Vagina (tissue), 2 donors: ENCODE results near the gene MAB21L4. TPM values are rescaled to one million over a fixed set of nuclear protein-coding genes. Genes with fewer than 3 reads are reported as not detected.

ENCODE experiments used
- DNase-seq, 2 donors: peaks; one replicate each; pipeline ENCODE4 v3.0.0-alpha.2; 2017; ENCODE audit errors: extremely low spot score in 2 of 2
- H3K27ac ChIP-seq: fragments of 200-600 bp; sonication (generic); one replicate; pipeline ENCODE4 v1.5.1; 2019
- H3K27me3 ChIP-seq: fragments of 200-600 bp; sonication (generic); one replicate; pipeline ENCODE4 v1.5.1; 2019
- H3K36me3 ChIP-seq, 2 donors: fragments of 200-600 bp; sonication (generic); one replicate each; pipeline ENCODE4 v1.5.1; 2017 to 2019
- H3K4me1 ChIP-seq: fragments of 200-600 bp; sonication (generic); one replicate; pipeline ENCODE4 v1.5.1; 2019
- H3K4me3 ChIP-seq, 2 donors: fragments of 200-600 bp; sonication (generic); 1 replicate in 1 of 2; 2 replicates in 1 of 2; pipeline ENCODE4 v1.5.1; 2016 to 2019
- H3K9me3 ChIP-seq: fragments of 200-600 bp; sonication (generic); one replicate; pipeline ENCODE4 v1.5.1; 2019
- CTCF ChIP-seq, 3 experiments: fragments of 450-650 bp in 2 of 3; fragments of 200-600 bp in 1 of 3; sonication (generic) in 1 of 3; IDR thresholded peaks; one replicate each; pipeline ENCODE4 v1.5.1; 2017 to 2019; ENCODE audit warnings: antibody characterized with exemption in 3 of 3, mild to moderate bottlenecking in 2 of 3, moderate library complexity in 2 of 3
- POLR2A ChIP-seq, 2 donors: fragments of 450-650 bp; IDR thresholded peaks; one replicate each; pipeline ENCODE4 v1.6.1; 2017; ENCODE audit warnings: antibody characterized with exemption in 2 of 2, mild to moderate bottlenecking in 2 of 2, moderate library complexity in 2 of 2
- POLR2AphosphoS5 ChIP-seq, 2 donors: sonication (generic); formaldehyde crosslinking; IDR thresholded peaks; one replicate each; pipeline ENCODE4 v1.9.0; 2017; ENCODE audit warnings: antibody characterized with exemption in 2 of 2, mild to moderate bottlenecking in 2 of 2, low read depth in 1 of 2; ENCODE audit not compliant: insufficient read depth in 1 of 2
- intact Hi-C: fragments of 100-400 bp; cut with DNase I; formaldehyde crosslinking; loops from one replicate; pipeline ENCODE4 v1.15.1; 2023
- total RNA-seq: library from RNA; depleted of rRNA; stranded (reverse); fragments of >200 nt; gene quantifications from one replicate; pipeline ENCODE4 v1.2.3, GENCODE V29; 2016

MAB21L4 gene
- total RNA-seq, 1 donor from 2014 or later = 21.1 TPM

- DNase-seq = peak in 1 of 2 donors; percentile 81
- no peak for TF ChIP-seq CTCF (IDR thresholded peaks at IDR 0.05)
- TF ChIP-seq POLR2AphosphoS5 (IDR thresholded peaks at IDR 0.05; ENCODE audit: insufficient read depth in 1 of 2, low read depth in 1 of 2) = no peak
- no peak for TF ChIP-seq POLR2A (IDR thresholded peaks at IDR 0.05)
- no peak overlapping the region for H3K27ac ChIP-seq
- H3K27me3 ChIP-seq = no peaks in the 10 kb centered on the region
- intact Hi-C loops = no loop called here
- no peaks in the 10 kb centered on the region for H3K9me3 ChIP-seq
- peaks cover 19% of the 10 kb centered on the region for H3K4me1 ChIP-seq
- H3K4me3 ChIP-seq = no peak overlapping the region
- H3K36me3 ChIP-seq = no peaks in the 10 kb centered on the region
These were observed 29.2 kb upstream of the MAB21L4 start for GRCh38 chr2:240925191-240925567.

DNA sequence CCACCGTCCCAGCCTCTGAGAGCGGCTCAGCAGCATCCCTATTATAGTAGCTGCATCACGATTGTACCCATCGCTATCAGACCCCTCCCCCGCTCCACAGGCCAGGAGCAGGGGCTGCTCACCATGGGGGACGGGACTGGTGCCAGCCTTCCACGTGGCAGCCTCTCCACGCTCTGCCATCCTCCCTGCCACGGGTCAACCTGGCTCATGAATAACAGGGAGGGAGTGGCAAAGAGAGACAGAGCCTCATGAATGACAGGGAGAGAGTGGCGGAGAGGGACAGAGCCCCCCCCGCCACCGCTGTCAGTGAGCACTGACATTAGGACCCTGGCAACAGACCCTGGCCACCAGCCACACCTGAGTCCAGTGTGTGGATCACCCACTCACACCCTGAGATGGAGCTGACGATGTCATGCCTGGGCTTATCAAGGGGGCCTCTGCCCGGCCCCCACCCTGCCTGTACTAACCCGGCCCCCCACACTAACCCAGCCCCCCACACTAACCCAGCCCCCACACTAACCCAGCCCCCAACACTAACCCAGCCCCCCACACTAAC is 27.1 kb upstream of the MAB21L4 start:
- Histone ChIP-seq H3K36me3 (no peaks in the 10 kb centered on the region), H3K27ac (no peak overlapping the region), H3K4me1 (peaks cover 21% of the 10 kb centered on the region), H3K4me3 (no peak overlapping the region), H3K27me3 (no peaks in the 10 kb centered on the region), H3K9me3 (no peaks in the 10 kb centered on the region)
- intact Hi-C loops = no loop called here
- no peak for DNase-seq
- no peak for TF ChIP-seq POLR2A (IDR thresholded peaks at IDR 0.05)
- TF ChIP-seq POLR2AphosphoS5 (IDR thresholded peaks at IDR 0.05; ENCODE audit: insufficient read depth in 1 of 2, low read depth in 1 of 2) = no peak
- TF ChIP-seq CTCF (IDR thresholded peaks at IDR 0.05) = no peak

- Histone ChIP-seq H3K4me1 (peaks cover 25% of the 10 kb centered on the region), H3K27me3 (no peaks in the 10 kb centered on the region), H3K27ac (no peak overlapping the region), H3K36me3 (no peaks in the 10 kb centered on the region), H3K9me3 (no peaks in the 10 kb centered on the region), H3K4me3 (no peak overlapping the region)
- no peak for TF ChIP-seq POLR2AphosphoS5 (IDR thresholded peaks at IDR 0.05; ENCODE audit: insufficient read depth in 1 of 2, low read depth in 1 of 2)
- no peak for TF ChIP-seq POLR2A (IDR thresholded peaks at IDR 0.05)
- TF ChIP-seq CTCF (IDR thresholded peaks at IDR 0.05) = no peak
- intact Hi-C loops = no loop called here
- DNase-seq = peak in 1 of 2 donors; percentile 82
These were observed 26.5 kb upstream of the MAB21L4 start for GRCh38 chr2:240922245-240922981.

DNA sequence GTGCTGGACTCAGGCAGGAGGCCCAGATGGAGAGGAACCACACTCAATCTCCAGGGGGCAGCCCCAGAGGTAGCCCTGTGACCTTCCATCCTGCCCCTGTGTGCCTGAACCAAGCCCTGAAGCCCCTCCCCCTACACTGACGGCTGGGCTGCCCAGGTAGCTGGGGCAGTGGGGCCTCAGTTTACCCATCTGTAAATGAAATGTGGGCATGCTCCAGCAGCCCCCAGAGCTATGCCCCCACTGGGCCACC is 26.0 kb upstream of the MAB21L4 start:
- H3K36me3 ChIP-seq = no peaks in the 10 kb centered on the region
- no peak overlapping the region for H3K4me3 ChIP-seq
- H3K4me1 ChIP-seq = peaks cover 30% of the 10 kb centered on the region
- H3K9me3 ChIP-seq = no peaks in the 10 kb centered on the region
- no peaks in the 10 kb centered on the region for H3K27me3 ChIP-seq
- intact Hi-C loops = no loop called here
- no peak for DNase-seq
- no peak for TF ChIP-seq CTCF (IDR thresholded peaks at IDR 0.05)
- no peak for TF ChIP-seq POLR2AphosphoS5 (IDR thresholded peaks at IDR 0.05; ENCODE audit: insufficient read depth in 1 of 2, low read depth in 1 of 2)
- TF ChIP-seq POLR2A (IDR thresholded peaks at IDR 0.05) = no peak
- no peak overlapping the region for H3K27ac ChIP-seq

DNA sequence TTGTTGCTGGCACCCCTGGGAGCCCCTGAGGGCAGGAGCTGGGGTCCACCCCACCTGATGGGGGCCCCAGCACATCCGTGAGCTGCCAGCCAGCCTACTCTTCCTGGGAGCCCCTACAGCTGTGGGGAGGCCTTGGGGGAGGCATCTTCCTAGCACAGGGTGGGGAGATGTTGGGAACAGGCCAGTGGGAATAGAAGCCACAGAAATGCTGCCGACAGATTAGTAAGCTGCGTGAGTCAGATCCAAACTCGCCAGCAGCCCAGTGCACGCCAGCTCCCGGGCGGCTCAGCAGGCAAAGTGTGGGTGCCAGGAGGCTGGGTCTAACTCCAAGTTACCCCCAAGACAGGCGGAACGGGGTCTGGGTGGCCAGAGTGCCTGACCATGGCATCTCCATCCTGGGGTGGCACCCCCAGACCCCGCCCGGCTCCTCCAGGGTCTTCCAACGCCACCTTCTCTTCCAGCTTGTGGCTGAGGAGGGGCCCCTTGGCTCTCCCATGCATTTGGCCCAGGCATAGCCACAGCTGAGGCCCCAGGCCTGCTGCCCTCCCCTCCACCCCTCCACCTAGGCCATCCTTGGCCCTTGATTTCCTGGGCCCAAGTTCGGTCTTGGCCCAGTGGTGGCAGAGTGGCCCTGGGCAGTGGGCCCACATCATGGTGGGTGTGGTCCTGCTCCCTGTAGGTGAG is 25.5 kb upstream of the MAB21L4 start:
- H3K4me1 ChIP-seq = peaks cover 35% of the 10 kb centered on the region
- no peaks in the 10 kb centered on the region for H3K27me3 ChIP-seq
- no peak overlapping the region for H3K4me3 ChIP-seq
- TF ChIP-seq POLR2AphosphoS5 (IDR thresholded peaks at IDR 0.05; ENCODE audit: insufficient read depth in 1 of 2, low read depth in 1 of 2) (peak in 1 of 2 donors; percentile 40), POLR2A (IDR thresholded peaks at IDR 0.05) (no peak), CTCF (IDR thresholded peaks at IDR 0.05) (no peak)
- intact Hi-C loops = no loop called here
- H3K9me3 ChIP-seq = no peaks in the 10 kb centered on the region
- peak overlapping the region; percentile 84 for H3K27ac ChIP-seq
- no peaks in the 10 kb centered on the region for H3K36me3 ChIP-seq
- DNase-seq = peak in 1 of 2 donors; percentile 86
